GM23248 (cell line): ENCODE measurements around the gene WDPCP. TPM values are rescaled to one million over a fixed set of nuclear protein-coding genes. Genes with fewer than 3 reads are reported as not detected.
"Not testable (repeated sequence)": the region's sequence is repeated elsewhere in the genome, so short reads cannot be mapped to it uniquely, and the experiment has no call there.

Source experiments
- DNase-seq: peaks from one replicate; pipeline ENCODE4 v3.0.0-alpha.2; 2015
- H2AFZ ChIP-seq: fragments of 200-600 bp; sonication (generic); 2 replicates; pipeline ENCODE4 v1.6.1; 2016; ENCODE audit warnings: antibody characterized with exemption
- H3F3A ChIP-seq: fragments of 200-600 bp; sonication (generic); 2 replicates; pipeline ENCODE4 v1.6.1; 2016; ENCODE audit warnings: mild to moderate bottlenecking, antibody characterized with exemption, mixed run types; ENCODE audit not compliant: insufficient read depth
- H3K27ac ChIP-seq: fragments of 200-600 bp; sonication (generic); 2 replicates; pipeline ENCODE4 v1.5.1; 2016; ENCODE audit warnings: mild to moderate bottlenecking
- H3K27me3 ChIP-seq: fragments of 200-600 bp; sonication (generic); replicated peaks from 2 replicates; pipeline ENCODE4 v1.6.1; 2016; ENCODE audit warnings: mild to moderate bottlenecking; ENCODE audit not compliant: insufficient read depth
- H3K36me3 ChIP-seq: fragments of 200-600 bp; sonication (generic); 2 replicates; pipeline ENCODE4 v1.6.1; 2016; ENCODE audit warnings: low read depth, mild to moderate bottlenecking
- H3K4me1 ChIP-seq: fragments of 200-600 bp; sonication (generic); 2 replicates; pipeline ENCODE4 v1.6.1; 2016; ENCODE audit warnings: mild to moderate bottlenecking; ENCODE audit not compliant: insufficient read depth
- H3K4me2 ChIP-seq: fragments of 200-600 bp; sonication (generic); one replicate; pipeline ENCODE4 v1.6.1; 2016; ENCODE audit warnings: mild to moderate bottlenecking; ENCODE audit not compliant: unreplicated experiment
- H3K4me3 ChIP-seq: fragments of 200-600 bp; sonication (generic); 2 replicates; pipeline ENCODE4 v1.5.1; 2016; ENCODE audit warnings: mild to moderate bottlenecking
- H3K79me2 ChIP-seq: fragments of 200-600 bp; sonication (generic); 2 replicates; pipeline ENCODE4 v1.6.1; 2016; ENCODE audit warnings: mild to moderate bottlenecking; ENCODE audit not compliant: insufficient read depth
- H3K9ac ChIP-seq: fragments of 200-600 bp; sonication (generic); 2 replicates; pipeline ENCODE4 v1.6.1; 2016; ENCODE audit warnings: mild to moderate bottlenecking
- H3K9me2 ChIP-seq: fragments of 200-600 bp; sonication (generic); 2 replicates; pipeline ENCODE4 v1.6.1; 2016; ENCODE audit warnings: mixed run types, mild to moderate bottlenecking, moderate library complexity; ENCODE audit not compliant: insufficient read depth
- H3K9me3 ChIP-seq: fragments of 200-600 bp; sonication (generic); one replicate; pipeline ENCODE4 v1.6.1; 2017; ENCODE audit warnings: low read depth
- H4K20me1 ChIP-seq: fragments of 200-600 bp; sonication (generic); 2 replicates; pipeline ENCODE4 v1.6.0; 2016; ENCODE audit not compliant: insufficient read depth
- EZH2 ChIP-seq: fragments of 200-600 bp; sonication (generic); IDR thresholded peaks from 2 replicates; pipeline ENCODE4 v1.6.1; 2018; ENCODE audit warnings: antibody characterized with exemption, mild to moderate bottlenecking; ENCODE audit not compliant: insufficient read depth, poor library complexity, severe bottlenecking
- EZH2phosphoT487 ChIP-seq: fragments of 200-600 bp; sonication (generic); IDR thresholded peaks from 2 replicates; pipeline ENCODE4 v1.6.1; 2018; ENCODE audit warnings: antibody characterized with exemption, moderate library complexity, mild to moderate bottlenecking, low read depth; ENCODE audit not compliant: insufficient read depth
- WGBS, 2 experiments: methylation state at CpG; one replicate each; pipeline ENCODE4 v1.1.6; 2015 to 2017; ENCODE audit warnings: low lambda C conversion rate in 2 of 2, low coverage in 1 of 2; ENCODE audit errors: missing lambda C conversion rate in 2 of 2; 5-methylcytosine and 5-hydroxymethylcytosine counted together
- in situ Hi-C: fragments of 300-500 bp; cut with MboI; formaldehyde crosslinking; loops from 2 replicates; pipeline ENCODE4 v1.15.0; 2020
- polyA plus RNA-seq: library from polyadenylated mRNA; unstranded; fragments of >200 nt; fragmentation: Nextera tagmentation; extraction: Ambion mirVana; gene quantifications from 2 replicates; pipeline ENCODE4 v1.2.1, GENCODE V29; 2016
- total RNA-seq: library from RNA; depleted of rRNA; stranded (reverse); fragments of >200 nt; shearing (Covaris generic); gene quantifications from 2 replicates; pipeline ENCODE4 v1.2.3, GENCODE V29; 2014

The WDPCP gene
- total and polyA plus RNA-seq, 2 experiments from 2014 or later: 6.0 to 8.1 TPM

DNA sequence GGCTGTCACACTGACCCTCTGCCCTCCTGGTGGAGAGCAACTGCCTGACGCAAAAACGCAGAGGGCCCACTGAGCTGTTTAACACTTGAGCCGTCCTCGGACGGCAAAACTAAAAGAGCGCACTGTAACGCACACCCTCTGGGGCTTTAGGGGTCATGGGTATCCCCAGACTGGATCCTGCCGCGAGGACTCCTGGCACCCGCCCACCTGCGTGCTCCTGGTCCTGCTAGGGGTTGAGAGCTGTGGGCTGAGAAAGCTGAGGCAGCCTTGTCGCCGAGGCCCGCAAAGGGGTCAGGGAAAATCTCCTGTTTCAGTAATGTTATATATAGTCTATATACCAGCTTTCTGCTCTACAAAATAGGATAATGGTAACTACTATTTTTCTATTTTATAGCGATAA is 39.6 kb upstream of the WDPCP start:
- Histone ChIP-seq H3K36me3 (no peaks in the 10 kb centered on the region), H3F3A (no peaks in the 10 kb centered on the region), H3K9me2 (no peaks in the 10 kb centered on the region), H3K4me3 (no peak overlapping the region), H3K79me2 (no peaks in the 10 kb centered on the region), H3K4me2 (no peak overlapping the region), H3K9ac (no peak overlapping the region), H3K27ac (no peak overlapping the region), H3K9me3 (no peaks in the 10 kb centered on the region), H2AFZ (no peak overlapping the region), H3K27me3 (no peaks in the 10 kb centered on the region), H4K20me1 (no peaks in the 10 kb centered on the region), H3K4me1 (no peaks in the 10 kb centered on the region)
- 89 to 90% methylated on average over 15 of the region's 15 CpGs for WGBS, 2 experiments
- TF ChIP-seq EZH2phosphoT487 (no peak), EZH2 (no peak)
- no peak for DNase-seq
- in situ Hi-C loops: no loop called here

DNA sequence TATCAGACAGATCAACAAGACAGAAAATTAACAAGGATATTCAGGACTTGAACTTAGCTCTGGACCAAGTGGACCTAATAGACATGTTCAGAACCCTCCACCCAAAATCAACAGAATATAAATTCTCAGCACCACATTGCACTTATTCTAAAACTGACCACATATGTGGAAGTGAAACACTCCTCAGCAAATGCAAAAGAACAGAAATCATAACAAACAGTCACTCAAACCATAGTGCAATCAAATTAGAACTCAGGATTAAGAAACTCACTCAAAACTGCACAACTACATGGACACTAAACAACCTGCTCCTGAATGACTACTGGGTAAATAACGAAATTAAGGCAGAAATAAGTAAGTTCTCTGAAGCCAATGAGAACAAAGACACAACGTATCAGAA is 35.5 kb upstream of the WDPCP start:
- H3K9me3 ChIP-seq, H3K27ac ChIP-seq, H3K79me2 ChIP-seq, in situ Hi-C loops, H3K9me2 ChIP-seq, H3K36me3 ChIP-seq, H3K4me2 ChIP-seq, H3K4me1 ChIP-seq, DNase-seq, H2AFZ ChIP-seq, H3F3A ChIP-seq, H4K20me1 ChIP-seq, H3K27me3 ChIP-seq, H3K9ac ChIP-seq, H3K4me3 ChIP-seq: not testable (repeated sequence)
- 58 to 64% methylated on average over 2 of the region's 2 CpGs for WGBS, 2 experiments

DNA sequence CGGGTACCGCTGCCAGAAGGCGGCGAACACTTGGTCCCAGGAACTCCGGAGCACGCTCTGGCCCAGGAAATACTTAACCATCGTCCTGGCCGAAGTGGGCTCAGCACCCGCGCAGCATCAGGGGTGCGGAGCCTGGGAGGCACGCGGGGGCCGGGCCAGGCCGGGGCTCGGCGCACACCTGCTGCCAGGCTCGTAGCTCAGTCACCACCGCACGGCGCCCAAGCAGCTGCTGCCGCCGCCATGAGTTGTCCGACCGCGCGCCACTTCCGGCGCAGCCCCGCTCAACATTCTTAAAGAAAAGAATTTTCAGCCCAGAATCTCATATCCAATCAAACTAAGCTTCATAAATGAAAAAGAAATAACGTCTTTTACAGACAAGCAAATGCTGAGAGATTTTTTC is 34.5 kb upstream of the WDPCP start:
- H2AFZ ChIP-seq: no peak overlapping the region
- no peaks in the 10 kb centered on the region for H3K27me3 ChIP-seq
- DNase-seq: no peak
- no peaks in the 10 kb centered on the region for H3K9me3 ChIP-seq
- WGBS, 2 experiments: 86 to 92% methylated on average over 11 to 31 of the region's 31 CpGs
- no peak for TF ChIP-seq EZH2
- in situ Hi-C loops: no loop called here
- no peak overlapping the region for H3K4me2 ChIP-seq
- no peaks in the 10 kb centered on the region for H3K79me2 ChIP-seq
- no peaks in the 10 kb centered on the region for H3K9me2 ChIP-seq
- H3K9ac ChIP-seq: no peak overlapping the region
- H3K4me1 ChIP-seq: no peaks in the 10 kb centered on the region
- no peaks in the 10 kb centered on the region for H4K20me1 ChIP-seq
- no peaks in the 10 kb centered on the region for H3K36me3 ChIP-seq
- no peak overlapping the region for H3K27ac ChIP-seq
- no peak overlapping the region for H3K4me3 ChIP-seq
- H3F3A ChIP-seq: no peaks in the 10 kb centered on the region

DNA sequence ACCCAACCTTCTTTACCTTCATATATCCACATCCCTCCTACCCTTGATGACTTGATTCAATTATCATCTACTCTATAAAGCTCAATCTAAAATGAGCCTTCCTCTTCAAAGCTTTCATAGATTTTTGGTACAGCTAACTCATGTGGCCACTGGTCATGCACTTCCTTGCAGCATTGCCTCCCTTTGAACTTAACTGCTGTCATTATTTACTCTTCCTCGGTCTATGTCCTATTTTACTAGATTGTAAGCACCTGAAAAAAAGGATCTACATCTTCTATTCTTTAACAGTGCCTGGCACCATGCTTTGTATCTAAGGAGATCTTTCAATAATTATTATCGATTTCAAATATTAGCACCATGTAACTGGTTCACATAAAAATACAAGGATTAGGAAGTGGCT is 31.1 kb upstream of the WDPCP start:
- DNase-seq: no peak
- H4K20me1 ChIP-seq: no peaks in the 10 kb centered on the region
- in situ Hi-C loops: no loop called here
- H3K9ac ChIP-seq: no peak overlapping the region
- WGBS, 2 experiments: 82 to 87% methylated on average over 2 of the region's 2 CpGs
- H3K4me2 ChIP-seq: no peak overlapping the region
- H3F3A ChIP-seq: peaks cover 6% of the 10 kb centered on the region; the same call in 1 of the 2 replicates
- H3K4me1 ChIP-seq: peaks cover 7% of the 10 kb centered on the region
- H3K4me3 ChIP-seq: no peak overlapping the region
- no peaks in the 10 kb centered on the region for H3K27me3 ChIP-seq
- no peak overlapping the region for H3K27ac ChIP-seq
- H3K79me2 ChIP-seq: no peaks in the 10 kb centered on the region
- no peaks in the 10 kb centered on the region for H3K36me3 ChIP-seq
- H3K9me2 ChIP-seq: no peaks in the 10 kb centered on the region
- TF ChIP-seq EZH2 (no peak), EZH2phosphoT487 (no peak)
- no peaks in the 10 kb centered on the region for H3K9me3 ChIP-seq
- H2AFZ ChIP-seq: no peak overlapping the region

DNA sequence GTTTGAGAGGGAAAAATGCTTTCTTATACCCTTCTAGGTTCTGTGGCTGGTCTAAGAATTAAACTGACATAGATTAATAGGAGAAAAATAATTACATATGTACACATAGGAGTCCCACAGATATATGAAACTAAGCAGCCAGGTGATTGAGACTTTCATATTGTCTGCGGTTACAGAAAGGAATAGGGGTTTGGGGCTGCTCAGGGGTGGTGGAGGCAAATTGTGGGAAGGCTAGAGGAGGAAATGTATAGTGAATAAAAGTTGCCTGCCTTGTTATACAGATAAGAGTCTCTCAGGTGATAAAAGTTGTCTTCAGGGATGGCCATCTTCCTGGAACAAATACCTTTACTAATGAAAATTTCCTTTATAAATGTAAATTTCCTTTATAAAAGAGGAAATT is 29.1 kb upstream of the WDPCP start:
- Histone ChIP-seq H3F3A (peaks cover 14% of the 10 kb centered on the region; the same call in 1 of the 2 replicates), H3K4me1 (peaks cover 19% of the 10 kb centered on the region), H3K79me2 (no peaks in the 10 kb centered on the region), H3K9me2 (no peaks in the 10 kb centered on the region), H3K4me3 (no peak overlapping the region), H2AFZ (no peak overlapping the region), H3K27me3 (no peaks in the 10 kb centered on the region), H3K9me3 (no peaks in the 10 kb centered on the region), H3K27ac (no peak overlapping the region), H3K4me2 (no peak overlapping the region), H3K9ac (no peak overlapping the region), H4K20me1 (no peaks in the 10 kb centered on the region), H3K36me3 (no peaks in the 10 kb centered on the region)
- 94 to 97% methylated on average over 1 of the region's 1 CpG for WGBS, 2 experiments
- in situ Hi-C loops: no loop called here
- TF ChIP-seq EZH2 (no peak), EZH2phosphoT487 (no peak)
- DNase-seq: no peak
